T-cell (primary cell): ENCODE results near the gene CPN2. TPM values are rescaled to one million over a fixed set of nuclear protein-coding genes. Genes with fewer than 3 reads are reported as not detected.

Experiments
- ATAC-seq, 4 experiments: fragments of 200-7000 bp in 3 of 4; fragments of 150-1000 bp in 1 of 4; cut with Tn5 transposase; replicated peaks in 1 of 4; 1 replicate in 3 of 4; 2 replicates in 1 of 4; pipeline ENCODE4 v1.10.0; 2021; ENCODE audit warnings: moderate library complexity in 3 of 4, mild to moderate bottlenecking in 2 of 4, moderate number of reproducible peaks in 1 of 4
- CTCF ChIA-PET, 2 donors: fragments of 300-600 bp; sonication (Branson Sonifier 250); formaldehyde crosslinking; loops; one replicate each; lab custom pipeline; 2022; ENCODE audit warnings: antibody characterized with exemption in 2 of 2; lab: Charles Lee
- POLR2A ChIA-PET, 2 donors: fragments of 300-600 bp; sonication (Branson Sonifier 250); formaldehyde crosslinking; loops; one replicate each; lab custom pipeline; 2022; ENCODE audit warnings: antibody characterized with exemption in 2 of 2; lab: Charles Lee
- DNase-seq, 35 experiments: peaks; one replicate each; pipeline versions ENCODE4 v3.0.0 to v3.0.0-alpha.2; 2013 to 2023
- H3K27ac ChIP-seq: one replicate; pipeline ENCODE4 v1.5.1; 2013; ENCODE audit warnings: low read length
- H3K27me3 ChIP-seq, 2 experiments: replicated peaks in 1 of 2; 1 replicate in 1 of 2; 2 replicates in 1 of 2; pipeline versions ENCODE4 v1.6.1 to v1.7.0; 2013; ENCODE audit warnings: low read length in 1 of 2, mixed read lengths in 1 of 2; ENCODE audit not compliant: control insufficient read depth in 2 of 2, insufficient read depth in 2 of 2; ENCODE audit errors: extremely low read depth in 1 of 2
- H3K36me3 ChIP-seq, 2 donors: 1 replicate in 1 of 2; 2 replicates in 1 of 2; pipeline versions ENCODE4 v1.6.1 to v1.7.0; 2013; ENCODE audit warnings: low read length in 1 of 2; ENCODE audit not compliant: control insufficient read depth in 2 of 2, insufficient read depth in 1 of 2; ENCODE audit errors: extremely low read depth in 1 of 2
- H3K4me1 ChIP-seq, 2 experiments: 1 replicate in 1 of 2; 2 replicates in 1 of 2; pipeline versions ENCODE4 v1.6.1 to v1.7.0; 2013; ENCODE audit warnings: low read length in 2 of 2, mixed read lengths in 1 of 2; ENCODE audit not compliant: insufficient read depth in 2 of 2, control insufficient read depth in 1 of 2; ENCODE audit errors: extremely low read depth in 1 of 2
- H3K4me3 ChIP-seq, 2 donors: 1 replicate in 1 of 2; 2 replicates in 1 of 2; pipeline versions ENCODE4 v1.5.1 to v1.7.0; 2013; ENCODE audit warnings: mild to moderate bottlenecking in 2 of 2, low read length in 1 of 2, moderate library complexity in 1 of 2; ENCODE audit not compliant: control insufficient read depth in 1 of 2; ENCODE audit errors: extremely low read depth in 1 of 2
- H3K9me3 ChIP-seq: 2 replicates; pipeline ENCODE4 v1.7.0; 2013
- H3K27ac Mint-ChIP-seq, 2 donors: one replicate each; pipeline ENCODE4 v1.8.0; 2020 to 2021; ENCODE audit warnings: mild to moderate bottlenecking in 2 of 2, mixed read lengths in 2 of 2
- H3K27me3 Mint-ChIP-seq, 2 donors: one replicate each; pipeline ENCODE4 v1.8.0; 2021 to 2022; ENCODE audit warnings: mixed read lengths in 2 of 2
- H3K36me3 Mint-ChIP-seq: one replicate; pipeline ENCODE4 v1.8.0; 2021; ENCODE audit warnings: mixed read lengths
- H3K4me1 Mint-ChIP-seq, 3 donors: one replicate each; pipeline ENCODE4 v1.8.0; 2020 to 2022; ENCODE audit warnings: mixed read lengths in 3 of 3, mild to moderate bottlenecking in 1 of 3
- H3K4me3 Mint-ChIP-seq, 3 donors: one replicate each; pipeline ENCODE4 v1.8.0; 2020 to 2022; ENCODE audit warnings: mild to moderate bottlenecking in 3 of 3, mixed read lengths in 3 of 3, moderate library complexity in 3 of 3
- H3K9me3 Mint-ChIP-seq, 3 donors: one replicate each; pipeline ENCODE4 v1.8.0; 2020 to 2022; ENCODE audit warnings: mixed read lengths in 3 of 3
- WGBS: methylation state at CpG from one replicate; pipeline ENCODE4 v1.1.5; 2013; ENCODE audit warnings: missing lambda C conversion rate; ENCODE audit not compliant: insufficient coverage; 5-methylcytosine and 5-hydroxymethylcytosine counted together
- total RNA-seq, 35 experiments: library from RNA in 6 of 35; stranded (reverse) in 6 of 35; fragments of 120-200 nt in 1 of 35; gene quantifications; one replicate each; pipeline versions ENCODE4 v1.2.1 to v1.2.4 and lab custom pipeline; 2013 to 2026

The CPN2 gene
- total RNA-seq, 5 donors from 2014 or later (not counting 1 experiment from before 2014, with no cell fraction given), result 0.12 to 0.13 TPM; not detected in 3

DNA sequence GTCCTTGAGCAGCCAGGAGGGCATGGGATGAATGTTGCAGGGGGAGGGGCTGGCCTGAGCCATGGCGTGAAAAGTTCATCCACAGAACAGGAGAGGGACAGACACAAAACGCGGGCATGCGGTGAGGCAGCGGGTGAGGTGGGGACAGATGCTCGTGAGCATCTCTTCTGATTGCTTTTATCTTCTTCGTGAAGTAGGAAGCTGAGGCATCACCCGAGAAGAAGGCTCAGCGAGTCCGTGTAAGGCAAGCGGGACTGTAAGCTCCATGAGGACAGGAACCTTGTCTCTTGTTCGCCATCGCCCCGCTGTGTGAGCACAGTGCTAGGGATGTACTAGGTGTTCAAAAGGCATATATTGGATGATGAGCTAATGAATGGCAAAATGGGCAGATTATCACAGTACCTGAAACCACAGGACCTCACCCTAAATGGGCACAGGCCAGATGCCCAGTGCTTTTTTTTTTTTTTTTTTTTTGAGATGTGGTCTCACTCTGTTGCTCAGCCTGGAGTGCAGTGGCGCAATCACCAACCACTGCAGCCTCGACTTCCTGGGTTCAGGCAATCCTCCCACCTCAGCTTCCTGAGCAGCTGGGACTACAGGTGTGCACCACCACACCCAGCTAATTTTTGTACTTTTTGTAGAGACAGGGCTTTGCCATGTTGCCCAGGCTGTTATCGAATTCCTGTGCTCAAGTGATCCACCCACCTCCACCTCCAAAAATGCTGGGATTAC is 46.8 kb downstream of the CPN2 start:
- ChIA-PET POLR2A (no interaction called here), CTCF (interaction anchor here (0.5 to 1.2 kb wide), 2 partner anchors 12 to 419 kb away, joined by 3 read pairs; no protein-coding TSS in a partner anchor)
- no peak for ATAC-seq
- Histone ChIP-seq H3K27ac (no peak overlapping the region), H3K27me3 (peaks cover 0 to 16% of the 10 kb centered on the region in 2 experiments), H3K36me3 (peaks cover 0 to 3% of the 10 kb centered on the region in 2 donors), H3K4me1 (peaks cover 24 to 46% of the 10 kb centered on the region in 2 experiments), H3K4me3 (no peak overlapping the region), H3K9me3 (no peaks in the 10 kb centered on the region)
- Mint-ChIP-seq H3K36me3 (no peaks in the 10 kb centered on the region), H3K27me3 (no peaks in the 10 kb centered on the region), H3K4me3 (no peak overlapping the region), H3K9me3 (no peaks in the 10 kb centered on the region), H3K27ac (no peak overlapping the region), H3K4me1 (peaks cover 49 to 57% (median 51%) of the 10 kb centered on the region in 3 donors)
- no peak for DNase-seq
- 86% methylated on average over 13 of the region's 17 CpGs for WGBS

DNA sequence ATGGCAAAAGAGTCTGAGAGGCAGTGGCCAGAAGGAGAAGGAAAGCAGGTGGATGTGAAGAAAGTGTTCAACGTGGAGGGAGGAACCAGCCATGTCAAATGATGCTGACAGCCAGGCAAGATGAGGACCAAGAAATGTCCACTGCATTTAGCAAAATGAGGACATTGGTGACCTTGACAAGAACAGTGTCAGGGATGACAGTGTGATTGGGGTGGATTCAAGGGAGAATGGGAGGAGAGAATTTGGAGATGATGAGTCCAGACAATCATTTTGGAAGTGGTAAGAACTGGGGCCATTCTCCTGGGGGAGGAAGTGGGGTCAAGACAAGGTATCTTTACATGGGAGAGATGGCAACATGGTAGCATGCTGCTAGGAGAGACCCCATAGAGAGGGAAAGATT is 47.4 kb downstream of the CPN2 start:
- H3K4me1 Mint-ChIP-seq, result peaks cover 49 to 53% (median 49%) of the 10 kb centered on the region in 3 donors
- ATAC-seq (no peak), DNase-seq (no peak)
- Histone ChIP-seq H3K9me3 (no peaks in the 10 kb centered on the region), H3K27me3 (peaks cover 0 to 19% of the 10 kb centered on the region in 2 experiments), H3K4me1 (peaks cover 27 to 46% of the 10 kb centered on the region in 2 experiments), H3K36me3 (peaks cover 0 to 3% of the 10 kb centered on the region in 2 donors), H3K27ac (no peak overlapping the region), H3K4me3 (no peak overlapping the region)
- no peaks in the 10 kb centered on the region for H3K36me3 Mint-ChIP-seq
- CTCF ChIA-PET, result interaction anchor here (0.5 to 1.2 kb wide), 2 partner anchors 12 to 418 kb away, joined by 3 read pairs; no protein-coding TSS in a partner anchor
- 67% methylated on average over 1 of the region's 1 CpG for WGBS
- POLR2A ChIA-PET, result no interaction called here
- H3K27ac Mint-ChIP-seq, result no peak overlapping the region
- H3K4me3 Mint-ChIP-seq, result no peak overlapping the region
- H3K27me3 Mint-ChIP-seq, result no peaks in the 10 kb centered on the region
- H3K9me3 Mint-ChIP-seq, result no peaks in the 10 kb centered on the region

DNA sequence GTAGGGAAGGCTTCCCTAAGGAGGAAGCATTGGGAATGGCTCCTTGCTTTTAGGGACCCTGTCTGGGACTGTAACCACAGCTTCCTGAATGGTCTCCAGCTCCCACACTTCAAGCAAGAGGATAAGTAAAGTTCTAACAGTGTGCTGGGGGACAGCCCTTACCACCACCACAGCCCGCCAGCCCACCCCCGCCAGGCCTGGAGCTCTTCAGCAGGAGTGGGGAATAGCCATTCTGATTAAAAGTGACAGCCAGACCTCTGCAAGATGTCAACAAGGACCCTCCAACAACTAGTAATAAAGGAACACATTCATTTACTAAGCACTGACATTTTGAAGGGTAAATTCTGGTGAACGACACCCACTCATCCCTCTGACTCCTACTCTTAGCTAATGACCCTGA is 49.4 kb downstream of the CPN2 start:
- ATAC-seq, result no peak
- H3K4me1 Mint-ChIP-seq, result peaks cover 32 to 39% (median 37%) of the 10 kb centered on the region in 3 donors
- H3K9me3 Mint-ChIP-seq, result no peaks in the 10 kb centered on the region
- POLR2A ChIA-PET, result no interaction called here
- Histone ChIP-seq H3K27ac (no peak overlapping the region), H3K27me3 (peaks cover 0 to 21% of the 10 kb centered on the region in 2 experiments), H3K4me3 (no peak overlapping the region), H3K9me3 (no peaks in the 10 kb centered on the region), H3K4me1 (peaks cover 19 to 35% of the 10 kb centered on the region in 2 experiments), H3K36me3 (peaks cover 0 to 3% of the 10 kb centered on the region in 2 donors)
- CTCF ChIA-PET, result interaction anchor here in 1 of 2 donors (0.5 kb wide), 1 partner anchor 102 kb away, joined by 3 read pairs; no protein-coding TSS in a partner anchor
- no peak for DNase-seq
- no peak overlapping the region for H3K4me3 Mint-ChIP-seq
- no CpG with 5 or more reads among the region's 3 CpGs for WGBS
- H3K27me3 Mint-ChIP-seq, result peaks cover 0 to 6% of the 10 kb centered on the region in 2 donors
- no peak overlapping the region for H3K27ac Mint-ChIP-seq
- no peaks in the 10 kb centered on the region for H3K36me3 Mint-ChIP-seq

DNA sequence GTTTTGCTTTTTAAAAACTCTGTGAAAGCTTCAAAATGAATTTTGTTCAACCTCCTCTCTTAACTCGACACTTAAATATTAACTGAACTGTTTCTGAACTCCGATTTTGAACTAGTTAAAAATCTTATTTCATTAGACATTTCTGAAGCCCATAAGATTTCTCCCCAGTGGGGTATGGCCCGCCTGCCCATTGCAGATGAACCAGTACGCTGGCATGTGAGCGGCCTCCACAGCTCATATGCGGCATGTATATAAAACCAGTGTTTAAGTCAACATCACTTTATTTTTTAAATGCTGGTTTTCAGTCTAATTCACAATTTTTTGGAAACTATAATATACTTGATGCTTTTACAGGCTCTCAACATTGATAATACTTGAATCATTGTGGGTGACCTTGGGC is 50.2 kb downstream of the CPN2 start:
- CTCF ChIA-PET, result no interaction called here
- H3K36me3 ChIP-seq, result peaks cover 0 to 3% of the 10 kb centered on the region in 2 donors
- WGBS, result 92% methylated on average over 2 of the region's 6 CpGs

DNA sequence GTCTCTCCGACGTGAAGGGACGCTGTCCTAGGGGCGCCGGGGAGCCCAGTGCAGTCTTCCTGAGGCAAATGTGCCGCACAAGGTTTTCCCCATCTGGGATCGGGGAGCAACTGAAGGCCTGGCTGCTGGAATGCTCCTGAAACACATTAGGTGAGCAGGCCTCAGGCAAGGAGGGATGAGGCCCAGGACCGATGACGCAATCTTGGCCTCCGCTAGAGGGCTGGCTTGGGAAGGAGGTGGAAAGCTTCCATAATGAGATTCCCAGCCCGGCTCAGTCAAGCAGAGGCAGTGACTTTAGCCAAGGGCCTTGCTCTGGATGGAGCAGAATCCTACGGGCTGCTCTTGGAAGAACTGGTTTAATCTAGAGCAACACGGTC is 50.8 kb downstream of the CPN2 start:
- Histone ChIP-seq H3K4me3 (no peak overlapping the region), H3K27ac (no peak overlapping the region), H3K27me3 (peaks cover 0 to 22% of the 10 kb centered on the region in 2 experiments), H3K36me3 (peaks cover 0 to 3% of the 10 kb centered on the region in 2 donors), H3K9me3 (no peaks in the 10 kb centered on the region), H3K4me1 (peaks cover 11 to 21% of the 10 kb centered on the region in 2 experiments)
- Mint-ChIP-seq H3K9me3 (no peaks in the 10 kb centered on the region), H3K36me3 (no peaks in the 10 kb centered on the region), H3K4me1 (peaks cover 19 to 25% (median 23%) of the 10 kb centered on the region in 3 donors), H3K27me3 (peaks cover under 1 to 6% of the 10 kb centered on the region in 2 donors), H3K4me3 (no peak overlapping the region), H3K27ac (no peak overlapping the region)
- 71% methylated on average over 11 of the region's 13 CpGs for WGBS
- ChIA-PET POLR2A (no interaction called here), CTCF (no interaction called here)
- no peak for ATAC-seq
- DNase-seq, result no peak

More for the DNA sequence above, 50.2 kb downstream of the CPN2 start:
- H3K4me1 ChIP-seq, result peaks cover 16 to 27% of the 10 kb centered on the region in 2 experiments
- POLR2A ChIA-PET, result no interaction called here
- Mint-ChIP-seq H3K4me3 (no peak overlapping the region), H3K9me3 (no peaks in the 10 kb centered on the region), H3K27ac (no peak overlapping the region), H3K4me1 (peaks cover 24 to 31% (median 29%) of the 10 kb centered on the region in 3 donors), H3K27me3 (peaks cover 0 to 6% of the 10 kb centered on the region in 2 donors), H3K36me3 (no peaks in the 10 kb centered on the region)
- DNase-seq, result no peak
- peaks cover 0 to 22% of the 10 kb centered on the region in 2 experiments for H3K27me3 ChIP-seq
- H3K27ac ChIP-seq, result no peak overlapping the region
- ATAC-seq, result no peak
- H3K9me3 ChIP-seq, result no peaks in the 10 kb centered on the region
- no peak overlapping the region for H3K4me3 ChIP-seq

DNA sequence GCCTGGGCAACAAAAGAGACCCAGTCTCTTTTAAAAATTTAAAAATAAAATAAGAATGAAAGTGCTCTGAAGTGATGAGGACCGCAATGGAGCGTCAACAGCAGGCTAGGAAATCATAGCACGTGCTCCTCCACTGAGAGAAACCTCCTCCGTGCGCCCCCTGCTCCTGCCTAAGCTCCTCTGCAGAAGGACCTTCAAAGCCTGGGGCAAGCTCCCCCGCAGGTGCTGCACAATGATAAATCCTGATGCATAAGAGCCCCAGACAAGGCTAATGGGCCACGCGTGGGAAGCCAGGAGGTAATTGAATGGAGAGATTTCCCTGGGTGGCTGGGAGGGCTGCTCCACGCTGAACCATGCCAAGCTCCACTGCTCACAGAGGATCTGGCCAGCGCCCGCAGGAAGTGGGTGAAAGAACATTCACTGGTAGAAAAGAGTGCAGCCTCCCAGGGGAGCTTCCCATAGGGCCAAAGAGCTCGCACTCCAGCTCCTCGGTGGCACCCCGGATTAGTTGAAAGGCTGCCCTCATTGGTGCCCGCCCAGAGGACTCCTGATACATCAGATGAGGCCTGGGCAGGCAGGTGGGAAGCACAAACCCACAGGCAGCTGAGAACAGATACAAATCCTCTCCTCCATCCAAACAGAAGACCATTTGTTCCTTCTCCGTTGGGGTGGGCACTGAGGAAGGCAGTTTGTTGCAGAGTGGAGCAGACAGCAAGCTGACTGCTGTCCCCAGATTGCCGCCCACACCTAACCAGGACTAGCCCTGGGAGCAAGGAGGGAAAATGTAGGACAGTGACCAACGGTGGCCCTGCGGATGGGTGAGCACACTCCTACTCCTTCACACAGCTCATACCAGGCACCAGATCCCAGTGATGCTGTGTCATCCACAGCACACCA is 52.5 kb downstream of the CPN2 start:
- no peak for DNase-seq
- POLR2A ChIA-PET, result no interaction called here
- H3K4me3 Mint-ChIP-seq, result no peak overlapping the region

More for the DNA sequence above, 52.5 kb downstream of the CPN2 start:
- Histone ChIP-seq H3K27ac (no peak overlapping the region), H3K4me3 (no peak overlapping the region), H3K27me3 (peaks cover 0 to 25% of the 10 kb centered on the region in 2 experiments), H3K36me3 (no peaks in the 10 kb centered on the region), H3K4me1 (peaks cover 8 to 12% of the 10 kb centered on the region in 2 experiments), H3K9me3 (no peaks in the 10 kb centered on the region)
- Mint-ChIP-seq H3K36me3 (no peaks in the 10 kb centered on the region), H3K4me1 (peaks cover 11 to 21% (median 15%) of the 10 kb centered on the region in 3 donors), H3K9me3 (no peaks in the 10 kb centered on the region), H3K27me3 (peaks cover 6 to 15% of the 10 kb centered on the region in 2 donors), H3K27ac (no peak overlapping the region)
- CTCF ChIA-PET, result interaction anchor here in 1 of 2 donors (1.2 kb wide), 1 partner anchor 17 kb away, joined by 3 read pairs; no protein-coding TSS in a partner anchor
- 90% methylated on average over 16 of the region's 19 CpGs for WGBS
- ATAC-seq, result no peak
